GM12891 (cell line): ENCODE data around the gene TUB.

Source experiments
- PAX5 ChIP-seq: IDR thresholded peaks from 2 replicates; pipeline ENCODE4 v1.6.1; 2011; ENCODE audit warnings: low read length, moderate library complexity, mild to moderate bottlenecking; ENCODE audit not compliant: insufficient read depth, severe bottlenecking
- POLR2A ChIP-seq: IDR thresholded peaks from 2 replicates; pipeline ENCODE4 v1.6.1; 2011; ENCODE audit warnings: low read depth, low read length, control low read depth
- POLR2AphosphoS5 ChIP-seq: IDR thresholded peaks from 2 replicates; pipeline ENCODE4 v1.6.1; 2011; ENCODE audit warnings: low read depth, low read length, control low read depth
- POU2F2 ChIP-seq: IDR thresholded peaks from 2 replicates; pipeline ENCODE4 v1.6.1; 2011; ENCODE audit warnings: low read depth, mild to moderate bottlenecking, control low read depth, low read length, moderate library complexity
- SPI1 ChIP-seq: IDR thresholded peaks from 2 replicates; pipeline ENCODE4 v1.6.1; 2011; ENCODE audit warnings: low read depth, low read length, control low read depth
- TAF1 ChIP-seq: IDR thresholded peaks from 2 replicates; pipeline ENCODE4 v1.6.1; 2011; ENCODE audit warnings: low read depth, low read length, control low read depth

DNA sequence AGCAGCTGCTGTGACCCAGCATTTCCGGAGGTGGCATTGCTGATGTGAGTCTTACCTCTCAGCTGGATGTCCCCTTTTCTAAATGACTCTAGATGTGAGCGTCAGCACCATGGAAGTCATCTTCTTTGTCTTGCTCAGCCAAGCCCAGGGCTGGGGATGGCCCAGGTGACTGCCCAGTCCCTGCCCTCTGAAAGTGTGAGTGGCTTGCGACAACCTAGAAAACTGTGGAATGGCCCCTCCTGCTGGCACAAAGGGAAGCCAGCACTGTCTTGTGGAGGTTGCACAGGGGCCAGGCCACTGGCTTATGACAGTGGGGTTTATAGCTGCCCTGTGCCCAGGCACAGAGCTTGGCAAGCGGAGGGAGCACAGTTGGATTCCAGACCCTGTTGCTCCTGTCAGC is 6.2 kb downstream of the TUB start:
- TF ChIP-seq POLR2A (no peak), POLR2AphosphoS5 (no peak), TAF1 (no peak), SPI1 (no peak), PAX5 (no peak), POU2F2 (no peak)
